ENCODE measurements around the gene TENM4.

The TENM4 gene

DNA sequence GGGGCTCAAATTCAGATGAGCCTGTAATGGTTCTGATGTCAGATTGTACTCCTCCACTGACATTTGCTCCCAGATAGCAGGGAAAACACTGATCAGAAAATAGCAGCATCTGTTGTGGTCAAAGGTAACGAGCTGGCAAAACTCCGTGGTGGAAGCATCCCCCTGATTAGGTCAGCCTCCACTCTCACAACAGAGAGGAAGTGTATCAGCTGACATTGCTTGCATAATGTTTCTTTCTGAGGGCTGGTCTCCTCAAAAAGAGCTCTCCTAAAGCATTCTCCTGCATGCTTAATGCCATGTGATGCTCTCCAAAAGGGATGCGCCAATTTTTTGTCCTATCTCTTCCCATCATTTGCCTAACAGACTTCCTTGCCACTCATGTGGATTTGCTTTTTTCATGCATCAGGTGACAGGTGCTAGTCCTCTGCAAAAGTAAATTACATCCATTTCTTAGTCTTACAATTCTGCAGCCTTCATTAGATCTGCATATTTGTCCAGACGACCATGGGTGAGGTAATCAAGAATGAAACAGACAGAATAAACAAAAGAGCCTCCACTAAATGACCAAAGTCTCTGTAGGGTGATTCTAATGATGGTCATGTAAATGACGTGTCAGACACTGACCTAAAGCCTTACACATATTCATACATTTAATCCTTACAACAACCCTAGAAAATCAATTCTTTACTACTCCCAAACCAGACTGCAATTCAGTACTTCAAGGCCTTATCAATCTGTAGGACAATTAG, 6.4 kb upstream of the TENM4 start:
- DNase-seq, result no peak

DNA sequence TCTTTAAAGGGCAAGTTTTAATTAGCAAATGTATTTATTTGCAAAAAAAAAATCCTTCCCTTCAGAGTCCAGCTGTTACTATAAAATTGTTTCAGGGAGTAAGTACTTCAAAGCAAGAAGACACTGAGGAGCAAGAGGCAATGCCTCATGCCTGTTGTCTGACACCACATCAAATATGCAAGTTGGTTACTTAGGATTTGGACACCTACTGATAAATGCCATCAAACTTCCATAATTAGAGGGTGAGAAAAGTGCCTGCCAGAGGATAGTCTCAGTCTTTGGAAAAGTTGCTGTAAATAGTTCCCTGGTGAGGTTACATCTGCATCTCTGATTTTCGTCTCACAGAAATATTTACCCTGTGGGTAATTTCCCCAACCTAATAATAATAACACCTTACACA, 4.1 kb upstream of the TENM4 start:
- no peak for DNase-seq

DNA sequence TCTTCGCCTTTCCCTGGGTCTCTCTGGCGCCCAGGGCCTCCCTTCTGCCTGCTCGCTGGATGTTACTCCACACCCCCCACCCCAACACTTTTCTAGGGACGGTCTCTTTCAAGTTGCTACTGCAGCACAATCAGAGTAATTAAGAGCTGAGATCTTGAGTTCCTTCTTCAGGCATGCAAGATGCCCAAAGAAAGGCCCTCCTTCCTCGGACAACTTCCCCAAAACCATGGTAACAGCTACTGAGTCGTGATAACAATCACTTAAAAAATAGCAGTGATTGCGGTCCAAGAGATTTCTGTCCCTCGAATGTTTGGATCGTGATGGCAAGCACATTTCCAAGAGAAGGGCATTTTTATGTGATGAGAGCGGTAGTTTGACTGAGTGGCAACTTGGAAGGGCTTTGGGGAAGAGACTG, 638 bp upstream of the TENM4 start:
- DNase-seq, result no peak

DNA sequence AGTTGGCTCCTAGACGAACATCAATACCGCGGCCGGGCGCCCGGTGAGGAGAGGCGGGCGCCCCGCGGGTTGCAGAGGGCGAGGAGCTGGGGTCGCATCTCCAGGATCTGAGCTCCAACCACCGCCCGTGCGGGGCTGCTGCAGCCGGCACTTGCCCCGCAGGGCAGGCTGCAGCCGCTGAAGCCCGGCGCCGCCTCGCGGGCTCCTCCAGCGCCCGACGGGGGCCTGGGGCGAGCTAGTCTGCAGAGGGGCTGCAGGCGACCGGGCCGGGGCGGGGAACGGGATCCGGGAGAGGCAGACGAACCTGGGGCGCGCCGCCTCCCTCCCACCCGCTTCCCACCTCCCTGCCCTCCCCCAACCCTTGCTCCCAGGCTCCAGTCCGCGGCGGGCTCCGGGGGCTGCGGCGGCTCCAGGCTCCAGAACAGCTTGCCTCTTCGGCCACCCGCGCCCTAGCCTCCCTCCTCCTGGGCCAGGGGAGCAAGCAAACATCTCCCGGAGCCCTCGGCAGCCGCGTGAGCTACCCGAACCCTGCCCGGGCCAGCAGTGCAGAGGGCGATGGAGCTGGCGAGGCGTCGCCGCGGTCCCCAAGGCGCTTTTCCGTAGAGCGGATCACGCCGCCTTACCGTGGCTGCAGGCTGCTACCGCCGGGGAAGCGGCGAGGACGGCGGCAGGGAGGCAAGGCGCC, 802 bp downstream of the TENM4 start:
- no peak for DNase-seq

DNA sequence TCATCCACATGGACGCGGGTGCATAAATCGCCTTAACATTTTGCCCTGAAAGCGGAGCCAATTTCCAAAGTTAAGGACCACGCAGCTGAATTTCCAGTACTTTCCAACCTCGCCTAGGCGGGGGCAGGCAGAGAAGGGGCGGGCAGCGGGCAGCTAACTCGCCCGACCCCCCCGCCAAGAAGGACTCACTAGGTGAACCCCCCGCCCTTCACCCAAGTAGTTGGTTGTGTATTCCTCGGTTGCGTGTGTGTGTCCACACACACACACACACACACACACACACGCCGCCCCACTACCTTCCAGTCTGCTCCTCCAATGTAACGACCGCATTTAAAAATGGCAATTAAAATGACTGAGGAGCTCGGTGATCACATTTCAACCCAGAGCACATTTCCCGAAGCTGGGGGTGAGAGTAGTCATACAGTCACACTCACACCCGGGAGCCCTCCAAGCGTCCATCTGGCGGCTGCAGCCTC, 1.4 kb downstream of the TENM4 start:
- no peak for DNase-seq

DNA sequence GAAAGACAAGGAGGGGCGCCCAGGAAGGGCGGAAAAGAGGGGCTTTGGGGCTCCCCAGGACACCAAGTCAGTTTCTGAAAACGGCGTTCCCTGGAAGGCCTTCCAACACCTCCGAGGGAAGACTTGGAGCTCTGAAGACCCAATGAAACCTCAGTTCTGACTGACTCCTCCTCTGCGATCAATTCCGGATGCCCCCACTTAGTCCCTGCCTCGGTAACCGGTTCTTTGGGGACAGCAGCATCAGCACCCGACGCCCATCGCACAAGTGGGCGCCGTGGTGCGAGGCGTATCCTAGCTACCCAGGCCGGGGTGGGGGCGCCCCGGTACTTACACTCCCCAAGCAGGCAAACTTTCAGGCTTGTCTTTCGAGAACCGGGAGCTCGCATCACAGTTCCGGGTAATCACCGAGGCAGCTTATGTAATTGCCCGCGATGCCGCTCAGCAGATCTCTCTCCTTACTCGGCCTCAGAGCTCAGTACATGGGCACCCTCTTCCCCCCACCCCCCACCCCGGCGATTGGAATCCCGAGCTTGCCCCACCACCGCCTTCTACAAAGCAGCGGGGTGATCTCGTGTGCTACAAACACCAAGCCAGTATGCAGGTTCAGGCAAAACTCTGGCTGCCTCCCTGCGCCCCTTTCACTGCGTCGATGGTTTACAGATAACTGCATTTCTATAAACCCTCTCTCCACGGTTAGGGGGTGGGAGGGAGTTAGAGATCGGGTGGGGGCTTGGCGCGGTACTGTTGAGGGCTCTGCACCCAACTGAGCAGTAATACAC, 2.0 kb downstream of the TENM4 start:
- DNase-seq, result no peak

DNA sequence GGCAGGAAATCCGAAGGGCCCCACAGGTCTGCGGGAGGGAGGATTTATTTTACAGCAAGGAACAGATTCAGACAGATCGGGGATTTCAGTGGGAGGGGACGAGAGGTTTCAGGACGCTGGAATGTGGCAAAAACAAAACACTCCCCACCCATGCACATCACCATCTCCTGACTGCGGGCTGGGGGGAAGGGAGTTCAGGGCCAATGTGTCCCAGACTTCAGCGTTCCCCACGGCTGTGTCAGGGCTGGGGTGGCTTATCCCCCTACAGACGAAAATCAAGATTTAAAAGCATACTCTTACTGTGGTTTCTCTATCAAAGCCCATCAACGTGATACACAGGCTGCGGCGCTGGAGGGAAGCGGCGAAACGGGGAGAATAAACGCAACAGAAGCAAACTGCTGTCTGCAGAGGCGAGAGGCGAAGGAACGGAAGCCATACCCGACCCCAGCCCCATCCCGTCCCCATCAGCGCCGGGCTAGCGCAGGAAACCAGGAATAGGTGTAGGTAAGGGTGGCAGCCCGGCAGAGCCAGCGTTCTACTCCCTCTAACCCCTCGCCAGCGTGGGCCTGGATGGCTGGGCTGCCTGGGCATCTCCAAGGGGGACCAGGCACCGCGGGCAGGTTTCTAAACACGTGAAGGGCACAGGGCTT, 2.7 kb downstream of the TENM4 start:
- no peak for DNase-seq

DNA sequence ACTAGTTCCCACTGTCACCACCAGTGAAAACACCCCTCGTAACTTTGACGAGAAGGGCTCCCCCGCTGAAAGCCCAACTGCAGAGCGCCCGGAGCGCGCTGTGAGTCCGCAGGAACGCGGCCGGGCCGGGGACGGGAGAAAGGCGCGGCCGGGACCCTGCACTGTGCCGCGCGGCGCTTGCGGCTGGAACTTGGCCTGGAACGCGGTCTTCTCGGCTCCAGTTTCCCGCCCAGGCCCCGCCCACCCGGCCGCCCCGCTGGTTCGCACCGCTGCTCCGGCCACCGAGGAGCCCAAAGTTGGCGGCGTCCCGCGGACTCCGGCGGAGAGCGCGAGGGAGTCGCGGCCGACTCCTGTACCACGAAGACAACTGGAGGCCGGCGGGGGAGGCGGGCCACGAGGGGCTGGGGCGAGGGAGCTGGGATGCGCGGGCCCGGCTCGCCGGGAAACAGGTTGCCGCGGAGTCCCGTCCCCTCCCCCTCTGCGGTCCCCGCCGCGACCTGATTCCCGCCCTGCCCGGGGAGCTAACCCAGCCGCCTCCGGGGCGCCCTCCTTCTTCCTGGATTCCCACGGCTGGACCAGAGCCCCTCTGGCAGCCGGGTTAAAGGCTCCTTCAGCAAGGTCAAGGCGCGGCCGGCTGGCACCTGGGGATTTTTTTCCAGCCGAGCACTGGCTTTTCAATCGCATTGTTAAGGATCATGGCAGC, 3.4 kb downstream of the TENM4 start:
- no peak for DNase-seq

DNA sequence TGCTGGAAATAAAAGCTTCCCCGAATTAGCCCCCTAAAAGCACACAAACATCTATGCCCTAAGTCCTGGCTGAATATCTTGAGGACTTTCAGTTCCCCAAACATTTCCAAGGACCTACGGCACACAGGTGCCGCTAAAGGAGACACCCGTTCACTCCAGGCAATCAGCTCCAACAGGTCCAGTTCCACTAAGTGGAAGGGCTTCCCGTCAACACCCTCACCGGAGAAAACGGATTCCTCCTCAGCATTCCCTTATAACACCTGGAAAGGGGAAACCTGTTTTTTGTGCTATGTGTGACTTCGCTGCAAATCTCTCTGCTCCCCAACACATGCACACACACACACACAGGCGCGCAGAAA, 3.9 kb downstream of the TENM4 start:
- DNase-seq, result no peak

DNA sequence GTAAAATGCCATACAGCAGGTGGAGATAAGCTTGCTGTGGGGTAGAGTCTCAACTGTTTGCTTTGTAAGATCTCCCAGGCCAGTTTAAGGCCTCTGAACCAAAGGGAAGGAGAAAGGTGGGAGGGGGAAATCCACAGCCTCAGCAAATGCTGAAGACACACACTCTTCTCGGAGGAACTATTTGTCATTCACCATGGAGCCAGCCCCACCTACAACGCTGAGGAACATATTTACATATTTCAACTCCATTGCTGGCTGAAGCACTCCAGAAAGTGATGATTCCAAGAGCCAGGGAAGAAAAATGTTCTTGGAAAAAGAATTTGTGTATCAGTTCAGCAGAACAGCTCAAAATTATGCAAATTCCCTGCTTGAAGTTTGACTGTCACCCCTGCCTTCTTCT, 6.5 kb downstream of the TENM4 start:
- no peak for DNase-seq

DNA sequence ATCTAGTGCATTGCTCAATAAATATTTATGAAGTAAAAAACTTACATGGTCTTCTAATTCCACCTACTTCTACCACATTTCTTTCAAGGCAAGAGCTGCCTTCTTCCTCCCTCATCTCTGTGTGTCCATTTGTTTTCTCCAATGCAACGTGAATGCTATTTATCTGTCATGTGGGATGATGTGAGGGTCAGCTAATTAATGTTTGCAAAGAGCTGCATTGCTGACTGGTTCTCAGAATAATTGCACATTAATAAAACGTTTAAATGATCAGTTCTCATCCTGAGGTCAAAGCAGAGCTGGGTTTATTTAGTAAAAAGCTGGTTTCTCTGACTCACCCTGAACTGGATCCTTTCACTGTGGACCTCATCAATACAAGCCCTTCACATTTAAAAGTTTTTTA, 8.7 kb downstream of the TENM4 start:
- DNase-seq, result no peak

DNA sequence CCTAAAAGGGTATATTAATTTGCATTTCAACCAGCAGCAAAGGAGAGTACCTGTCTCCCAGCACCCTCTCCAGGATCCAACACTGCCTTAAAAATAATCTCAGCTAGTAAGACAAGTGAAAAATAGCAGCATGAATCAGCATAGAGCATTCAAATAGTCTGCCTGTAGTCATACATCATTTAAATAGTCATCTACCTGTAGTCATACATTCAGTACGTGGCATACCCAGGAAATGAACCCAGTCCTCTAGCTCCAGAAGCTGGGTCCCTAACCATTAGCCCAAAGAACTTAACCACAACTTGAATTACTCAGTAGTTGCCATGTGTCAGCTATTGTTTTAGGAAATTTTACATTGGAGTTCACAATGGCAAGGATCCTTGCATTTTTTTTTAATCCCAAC, 9.3 kb downstream of the TENM4 start:
- DNase-seq, result no peak

DNA sequence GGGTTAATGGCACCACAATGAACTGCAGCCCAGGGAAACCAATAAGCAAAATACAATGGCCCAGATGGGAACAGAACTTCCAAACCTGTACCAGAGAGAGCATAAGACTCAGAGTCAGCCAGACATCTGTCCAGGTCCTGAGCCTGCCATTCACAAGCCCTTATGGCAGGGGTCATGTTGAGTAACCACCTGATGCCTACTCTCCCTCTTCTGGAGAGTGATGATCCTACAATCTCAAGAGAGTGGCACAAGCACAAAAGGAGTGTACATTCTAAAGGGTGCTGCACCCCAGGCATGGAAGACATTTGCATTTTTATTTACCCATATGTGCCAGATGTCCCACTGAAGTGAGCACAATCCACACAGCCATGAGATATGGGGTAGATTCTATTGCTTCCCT, 10.6 kb downstream of the TENM4 start:
- DNase-seq, result no peak

DNA sequence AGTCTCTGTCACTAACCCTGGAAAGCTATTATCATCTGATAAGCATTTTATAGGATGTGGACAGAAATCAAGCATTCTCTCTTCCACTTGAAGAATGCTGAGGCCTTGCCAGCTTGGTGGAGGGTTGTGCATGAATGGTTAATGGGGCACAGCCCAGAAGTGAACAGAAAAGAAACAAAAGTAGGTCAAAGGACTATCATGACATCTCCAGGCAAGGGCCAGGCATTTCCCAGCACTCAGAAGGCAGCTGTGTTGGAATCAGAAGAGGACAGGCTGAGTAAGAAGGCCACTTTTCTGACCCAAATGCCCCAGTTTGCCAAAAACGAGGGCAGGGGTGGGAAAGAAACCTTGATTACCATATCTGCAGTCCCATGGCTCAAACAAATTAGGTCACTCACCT, 12.4 kb downstream of the TENM4 start:
- DNase-seq, result no peak

DNA sequence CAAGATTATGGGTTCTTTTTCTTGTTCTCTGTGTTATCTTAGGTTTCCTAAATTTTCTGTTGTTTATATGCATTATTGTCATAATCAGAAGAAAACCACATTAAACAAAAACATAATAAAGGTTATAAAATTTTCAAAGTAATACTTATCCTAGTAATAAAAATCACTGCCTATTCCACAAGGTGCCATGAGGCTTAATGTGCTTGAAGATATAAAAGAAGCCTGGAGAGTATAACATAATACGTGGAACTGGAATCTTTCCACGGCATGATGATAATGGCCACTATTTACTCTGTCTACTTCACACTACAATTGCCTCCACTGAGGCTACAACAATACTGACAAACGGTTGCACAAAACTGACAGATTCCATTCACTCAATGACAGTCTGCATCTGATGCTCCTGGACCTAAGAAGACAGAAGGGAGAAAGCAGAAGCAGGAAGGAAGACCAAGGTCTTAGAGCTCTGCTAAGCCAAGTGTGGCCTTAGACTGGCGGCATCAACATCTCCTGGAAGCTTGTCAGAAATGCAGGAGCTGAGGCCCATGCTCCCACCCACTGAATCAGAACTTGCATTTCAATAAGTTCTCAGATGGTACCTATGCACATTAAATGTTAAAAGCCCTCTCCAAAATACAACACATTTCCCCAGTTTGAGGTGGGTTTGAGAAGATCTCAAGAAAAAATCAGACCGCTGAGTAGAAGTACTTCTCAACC, 13.1 kb downstream of the TENM4 start:
- DNase-seq, result no peak

DNA sequence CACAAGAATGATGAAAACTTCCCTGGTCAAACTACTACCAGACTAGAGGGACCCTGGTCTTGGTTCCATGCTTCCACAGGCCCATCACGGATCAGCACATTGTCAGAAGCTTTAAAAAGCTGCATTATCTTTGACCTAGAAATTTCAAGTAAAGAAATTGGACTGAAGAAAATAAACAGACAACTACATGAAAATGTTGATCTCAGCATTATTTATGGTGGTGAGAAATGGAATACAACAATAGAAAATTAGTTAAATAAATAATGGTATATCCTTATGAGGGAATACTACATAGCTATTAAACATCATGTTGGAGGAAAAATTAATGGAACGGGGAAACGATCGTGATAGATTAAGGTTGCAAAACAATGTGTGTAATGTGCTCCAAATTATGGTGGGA, 13.7 kb downstream of the TENM4 start:
- no peak for DNase-seq

DNA sequence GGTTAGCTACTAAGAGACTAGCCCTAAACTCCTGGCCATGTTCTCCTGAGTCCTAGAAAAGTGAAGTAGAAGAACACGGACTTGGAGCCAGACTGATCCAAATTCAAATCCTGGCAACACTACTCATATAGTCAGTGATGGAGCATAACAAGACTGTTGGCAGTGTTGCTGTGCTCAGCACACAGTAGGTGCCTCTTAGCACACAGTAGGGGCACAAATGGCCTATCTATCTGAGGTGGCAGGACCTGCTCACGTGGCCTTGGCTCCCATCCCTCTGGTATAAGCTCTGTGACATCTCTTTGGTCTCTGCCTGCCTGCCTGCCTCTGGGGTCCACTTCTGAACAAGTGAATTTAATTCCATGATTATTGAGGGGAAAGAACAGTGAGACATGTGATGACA, 15.4 kb downstream of the TENM4 start:
- DNase-seq, result no peak

DNA sequence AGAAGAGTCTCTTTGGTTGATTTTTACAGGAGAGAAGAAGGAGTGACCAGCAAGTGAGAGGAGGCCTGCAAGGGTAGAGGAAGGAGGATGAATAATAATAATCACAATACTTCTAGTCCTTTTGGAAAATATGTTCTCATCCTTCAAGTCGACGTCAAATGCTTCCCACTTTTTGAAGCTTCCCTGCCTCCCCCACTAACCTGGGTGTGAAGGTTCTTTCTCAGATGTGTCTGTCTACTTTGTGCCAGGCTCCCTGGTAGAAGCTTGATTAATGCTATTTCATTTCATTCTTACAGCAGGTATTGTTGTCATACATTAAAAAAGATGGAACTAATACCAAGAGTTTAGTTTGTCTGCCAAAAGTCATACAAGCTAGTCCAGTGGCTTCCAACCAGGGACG, 17.1 kb downstream of the TENM4 start:
- DNase-seq, result no peak

DNA sequence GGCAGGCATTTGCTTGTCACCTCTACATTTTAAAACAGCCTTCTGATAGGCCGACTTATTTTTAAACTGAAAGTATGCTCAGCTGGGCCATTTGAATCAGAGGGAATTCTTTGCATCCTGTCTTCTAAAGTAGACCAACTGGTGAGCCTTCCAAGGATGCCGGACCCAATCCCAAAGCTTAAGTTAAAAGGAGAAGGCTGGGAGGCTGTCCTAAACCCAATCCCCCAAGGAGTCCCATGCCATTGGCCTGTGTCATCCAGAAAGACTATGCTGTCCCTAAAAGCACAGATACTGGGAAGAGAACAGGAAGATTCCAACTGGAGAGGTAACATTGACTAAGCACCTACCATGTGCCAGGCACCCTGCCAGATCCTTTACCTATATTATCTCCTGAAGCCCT, 18.0 kb downstream of the TENM4 start:
- DNase-seq, result no peak

DNA sequence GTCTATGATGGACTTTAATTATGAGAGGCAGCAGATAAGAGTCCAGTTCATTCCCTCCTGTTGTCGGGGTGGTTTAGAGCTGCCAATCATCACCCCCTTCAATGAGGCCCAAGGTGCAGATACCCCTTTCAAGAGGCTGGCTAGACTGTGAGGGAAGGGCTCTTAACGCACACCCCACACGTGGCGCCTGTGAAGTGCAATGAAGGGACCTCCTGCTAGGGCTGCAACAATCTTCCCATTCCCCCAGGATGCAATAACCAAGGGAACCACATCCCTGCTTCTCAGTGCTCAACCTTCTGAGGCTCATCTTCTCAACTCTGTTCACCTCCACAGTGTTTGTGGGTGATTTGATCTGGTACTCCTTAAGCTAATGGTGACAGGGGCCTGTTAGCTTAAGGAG, 19.0 kb downstream of the TENM4 start:
- no peak for DNase-seq

DNA sequence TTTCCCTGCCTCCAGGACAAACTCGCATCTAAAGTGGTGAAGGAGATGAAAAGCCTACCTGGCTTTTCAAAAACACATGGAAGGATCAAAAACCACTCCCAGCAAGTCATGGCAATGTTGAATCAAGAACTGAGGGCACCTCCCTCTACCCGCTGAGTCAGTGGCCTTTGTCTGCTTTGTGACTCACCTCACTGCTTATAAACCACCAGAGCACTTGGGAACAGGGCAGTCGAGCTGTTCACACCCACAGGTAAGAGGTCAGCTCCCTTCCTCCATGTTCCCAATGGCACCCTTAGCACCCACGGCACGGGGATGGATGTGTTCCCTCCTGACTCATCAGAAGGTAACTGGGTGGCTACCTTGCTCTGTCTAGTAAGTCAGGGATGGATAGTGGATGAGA, 21.7 kb downstream of the TENM4 start:
- DNase-seq, result no peak

DNA sequence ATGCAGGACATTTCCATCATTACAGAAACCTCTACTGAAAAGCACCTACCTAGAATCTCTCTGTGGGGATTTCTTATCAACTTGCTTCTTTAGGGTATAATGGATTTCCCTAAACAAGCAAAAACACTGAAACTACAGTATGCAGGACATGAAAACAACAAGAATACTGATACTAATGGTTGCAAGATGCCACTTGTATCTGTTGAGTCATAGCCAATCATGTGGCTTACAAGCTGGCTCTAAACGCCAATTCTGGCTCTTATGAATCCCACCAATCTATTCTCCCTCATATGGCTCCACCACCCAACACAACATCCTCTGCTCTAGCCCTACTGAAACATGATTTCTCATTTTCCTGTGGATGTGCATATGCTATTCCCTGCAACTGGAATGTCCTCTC, 22.6 kb downstream of the TENM4 start:
- DNase-seq, result no peak
